GM21717 (cell line): Measurements from ENCODE around the gene ZSWIM1.
"Not testable (repeated sequence)": the region's sequence is repeated elsewhere in the genome, so short reads cannot be mapped to it uniquely, and the experiment has no call there.

Source experiments
- ATAC-seq: cut with Tn5 transposase; IDR thresholded peaks from one replicate; pipeline ENCODE4 v1.9.1; 2021; ENCODE audit warnings: mild to moderate bottlenecking, moderate library complexity; ENCODE audit not compliant: unreplicated experiment

Gene ZSWIM1

GRCh38 chr20:45887346-45887715 lies 6.3 kb downstream of the ZSWIM1 start, which contains the start of gene SPATA25:
Gene SPATA25 (minus strand): TSS chr20:45887622. CDS start chr20:45887590, 32 bp downstream.
- no peak for ATAC-seq

GRCh38 chr20:45888681-45889080 lies 7.7 kb downstream of the ZSWIM1 start:
- ATAC-seq: no peak

- no peak for ATAC-seq
These were observed 9.3 kb downstream of the ZSWIM1 start for GRCh38 chr20:45890077-45890984.

- ATAC-seq: no peak
These were observed 10.3 kb downstream of the ZSWIM1 start, which contains the start of the genes CTSA and NEURL2 for GRCh38 chr20:45890985-45891983. Gene CTSA (plus strand): TSS chr20:45891335. CDS start chr20:45891569, 234 bp downstream. Gene NEURL2 (minus strand): TSS chr20:45891208. CDS start chr20:45890991, 217 bp downstream.

GRCh38 chr20:45892049-45892825 lies 11.2 kb downstream of the ZSWIM1 start:
- ATAC-seq: no peak

- no peak for ATAC-seq
These were observed 11.9 kb downstream of the ZSWIM1 start for GRCh38 chr20:45892828-45893500.

GRCh38 chr20:45893831-45894230 lies 12.8 kb downstream of the ZSWIM1 start:
- ATAC-seq: no peak

- no peak for ATAC-seq
These were observed 13.8 kb downstream of the ZSWIM1 start for GRCh38 chr20:45894797-45895196.

- ATAC-seq: no peak
These were observed 15.7 kb downstream of the ZSWIM1 start for GRCh38 chr20:45896641-45897161.

GRCh38 chr20:45897289-45897688 lies 16.3 kb downstream of the ZSWIM1 start:
- ATAC-seq: no peak

- ATAC-seq: no peak
These were observed 16.7 kb downstream of the ZSWIM1 start for GRCh38 chr20:45897692-45898091.

- ATAC-seq: no peak
These were observed 17.3 kb downstream of the ZSWIM1 start for GRCh38 chr20:45898285-45898684.

- no peak for ATAC-seq
These were observed 18.2 kb downstream of the ZSWIM1 start for GRCh38 chr20:45899046-45899835.

- ATAC-seq: not testable (repeated sequence)
These were observed 20.3 kb downstream of the ZSWIM1 start for GRCh38 chr20:45901332-45901731.

GRCh38 chr20:45902199-45902701 lies 21.2 kb downstream of the ZSWIM1 start:
- no peak for ATAC-seq

- ATAC-seq: no peak
These were observed 23.8 kb downstream of the ZSWIM1 start for GRCh38 chr20:45904583-45905504.

- no peak for ATAC-seq
These were observed 24.6 kb downstream of the ZSWIM1 start for GRCh38 chr20:45905505-45906079.
